ENCODE data around the gene PLXND1.

DNA sequence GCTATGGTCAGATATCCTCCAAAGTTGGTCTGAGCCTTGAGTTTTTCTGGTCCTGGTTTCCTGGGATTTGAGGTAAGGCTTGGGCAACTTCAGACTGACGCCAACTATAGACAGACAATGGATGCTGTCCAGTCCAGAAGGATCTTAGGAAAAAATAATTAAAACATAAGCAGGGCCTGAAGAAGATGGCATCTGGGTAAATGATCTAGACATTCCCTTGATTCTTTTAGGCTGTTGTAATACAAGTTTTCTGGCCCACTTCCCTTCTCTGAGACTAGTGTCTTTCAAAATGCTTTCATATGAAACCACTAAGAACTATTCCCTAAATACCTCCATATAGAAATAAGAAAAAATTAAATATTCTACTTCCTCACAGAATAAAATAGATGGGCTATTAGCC, 47.7 kb upstream of the PLXND1 start:
- TF ChIP-seq, protein P1, sequence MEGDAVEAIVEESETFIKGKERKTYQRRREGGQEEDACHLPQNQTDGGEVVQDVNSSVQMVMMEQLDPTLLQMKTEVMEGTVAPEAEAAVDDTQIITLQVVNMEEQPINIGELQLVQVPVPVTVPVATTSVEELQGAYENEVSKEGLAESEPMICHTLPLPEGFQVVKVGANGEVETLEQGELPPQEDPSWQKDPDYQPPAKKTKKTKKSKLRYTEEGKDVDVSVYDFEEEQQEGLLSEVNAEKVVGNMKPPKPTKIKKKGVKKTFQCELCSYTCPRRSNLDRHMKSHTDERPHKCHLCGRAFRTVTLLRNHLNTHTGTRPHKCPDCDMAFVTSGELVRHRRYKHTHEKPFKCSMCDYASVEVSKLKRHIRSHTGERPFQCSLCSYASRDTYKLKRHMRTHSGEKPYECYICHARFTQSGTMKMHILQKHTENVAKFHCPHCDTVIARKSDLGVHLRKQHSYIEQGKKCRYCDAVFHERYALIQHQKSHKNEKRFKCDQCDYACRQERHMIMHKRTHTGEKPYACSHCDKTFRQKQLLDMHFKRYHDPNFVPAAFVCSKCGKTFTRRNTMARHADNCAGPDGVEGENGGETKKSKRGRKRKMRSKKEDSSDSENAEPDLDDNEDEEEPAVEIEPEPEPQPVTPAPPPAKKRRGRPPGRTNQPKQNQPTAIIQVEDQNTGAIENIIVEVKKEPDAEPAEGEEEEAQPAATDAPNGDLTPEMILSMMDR (conservative IDR thresholded peaks at IDR 0.05; ENCODE audit: low read length) = no peak
- no peak for TF ChIP-seq EZH2phosphoT487 (IDR thresholded peaks at IDR 0.05; ENCODE audit: borderline replicate concordance)
